ENCODE data around the gene NAALADL2.

- TF ChIP-seq EP300 (IDR thresholded peaks at IDR 0.05; ENCODE audit: low read depth in 2 of 2, low read length in 2 of 2) (no peak), EP300 (CRISPR knock-in tag; IDR thresholded peaks at IDR 0.05; ENCODE audit: borderline replicate concordance) (no peak), MXD3 (CRISPR knock-in tag; IDR thresholded peaks at IDR 0.05) (no peak), RELA (CRISPR knock-in tag; IDR thresholded peaks at IDR 0.05) (no peak), CBX2 (IDR thresholded peaks at IDR 0.05; ENCODE audit: low read depth, low read length) (no peak), CBX2 (CRISPR knock-in tag; IDR thresholded peaks at IDR 0.05; ENCODE audit: low read depth) (no peak)
Observed at GRCh38 chr3:175246766-175247165, 387.6 kb downstream of the NAALADL2 start.
